ENCODE results near the gene EMX2. TPM values are rescaled to one million over a fixed set of nuclear protein-coding genes. Genes with fewer than 3 reads are reported as not detected.

The EMX2 gene
- total and polyA plus RNA-seq, 2 of the 13 experiments (the other 11 are each of a cell fraction or from before 2014, with no cell fraction given): not detected

- Histone ChIP-seq H3K27ac (ENCODE audit: extremely low read length, insufficient read depth, low read length) (no peak overlapping the region), H3K9me3 (ENCODE audit: low read length) (no peaks in the 10 kb centered on the region), H3K4me3 (replicated peaks in 1 of 3; ENCODE audit: insufficient read depth in 1 of 3, low read depth in 2 of 3, low read length in 3 of 3) (no peak overlapping the region), H2AFZ (ENCODE audit: low read length) (no peak overlapping the region), H3K4me2 (ENCODE audit: low read depth, low read length) (no peak overlapping the region), H3K36me3 (replicated peaks in 1 of 2; ENCODE audit: control insufficient read depth in 1 of 2, insufficient read depth in 2 of 2, low read length in 2 of 2) (no peaks in the 10 kb centered on the region), H3K4me1 (ENCODE audit: insufficient read depth, low read length) (no peaks in the 10 kb centered on the region), H3K79me2 (ENCODE audit: insufficient read depth, low read length) (no peaks in the 10 kb centered on the region), H3K9ac (ENCODE audit: insufficient read depth, low read depth, low read length) (no peak overlapping the region), H3K27me3 (ENCODE audit: control insufficient read depth in 1 of 2, insufficient read depth in 2 of 2, low read length in 2 of 2) (peaks cover 0 to 20% of the 10 kb centered on the region in 2 experiments; a peak in 2 of 5 replicates), H4K20me1 (ENCODE audit: insufficient read depth, low read length) (no peaks in the 10 kb centered on the region)
- in situ Hi-C loops (cut with HindIII; ENCODE audit: extremely low pct_ligation_motif_present, low pct_unique_long_range_greater_than_20kb) (no loop called here), intact Hi-C loops (cut with micrococcal nuclease; ENCODE audit: unreplicated experiment) (no loop called here)
- no peak; the same call in 2 of the 3 replicates for ATAC-seq
- BruUV-seq (replicated peaks): no TSS peak
- CTCF ChIA-PET (ENCODE audit: low intra/inter-chr PET ratio, low total read pairs): no interaction called here
- no peak for FAIRE-seq
- POLR2A ChIA-PET: no interaction called here
- DNase-seq (ENCODE audit: low spot score): no peak
- TF ChIP-seq ZNF230 (CRISPR knock-in tag; IDR thresholded peaks at IDR 0.05) (no peak), POLR2AphosphoS2 (IDR thresholded peaks at IDR 0.05; ENCODE audit: low read depth, low read length) (no peak), TSC22D2 (CRISPR knock-in tag; IDR thresholded peaks at IDR 0.05; ENCODE audit: borderline replicate concordance) (no peak), ZNF550 (CRISPR knock-in tag; IDR thresholded peaks at IDR 0.05; ENCODE audit: borderline replicate concordance) (no peak), KAT2B (IDR thresholded peaks at IDR 0.05; ENCODE audit: borderline replicate concordance, low read depth, low read length) (no peak), TGIF2 (CRISPR knock-in tag; IDR thresholded peaks at IDR 0.05) (no peak)
- TF ChIP-seq, protein P1, sequence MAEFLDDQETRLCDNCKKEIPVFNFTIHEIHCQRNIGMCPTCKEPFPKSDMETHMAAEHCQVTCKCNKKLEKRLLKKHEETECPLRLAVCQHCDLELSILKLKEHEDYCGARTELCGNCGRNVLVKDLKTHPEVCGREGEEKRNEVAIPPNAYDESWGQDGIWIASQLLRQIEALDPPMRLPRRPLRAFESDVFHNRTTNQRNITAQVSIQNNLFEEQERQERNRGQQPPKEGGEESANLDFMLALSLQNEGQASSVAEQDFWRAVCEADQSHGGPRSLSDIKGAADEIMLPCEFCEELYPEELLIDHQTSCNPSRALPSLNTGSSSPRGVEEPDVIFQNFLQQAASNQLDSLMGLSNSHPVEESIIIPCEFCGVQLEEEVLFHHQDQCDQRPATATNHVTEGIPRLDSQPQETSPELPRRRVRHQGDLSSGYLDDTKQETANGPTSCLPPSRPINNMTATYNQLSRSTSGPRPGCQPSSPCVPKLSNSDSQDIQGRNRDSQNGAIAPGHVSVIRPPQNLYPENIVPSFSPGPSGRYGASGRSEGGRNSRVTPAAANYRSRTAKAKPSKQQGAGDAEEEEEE (CRISPR knock-in tag; IDR thresholded peaks at IDR 0.05; ENCODE audit: borderline replicate concordance): no peak
- WGBS (ENCODE audit: low lambda C conversion rate): 1% methylated on average over 5 of the region's 7 CpGs
These were observed 19.7 kb downstream of the EMX2 start for GRCh38 chr10:117562220-117562619.
